HCT116 (cell line): Measurements from ENCODE around the gene GABBR2. TPM values are rescaled to one million over a fixed set of nuclear protein-coding genes. Genes with fewer than 3 reads are reported as not detected.

Experiments used
- ATAC-seq: fragments of 200-7000 bp; cut with Tn5 transposase; 2 replicates; pipeline ENCODE4 v1.9.1; 2020; ENCODE audit warnings: mild to moderate bottlenecking, moderate library complexity
- BruUV-seq: library from RNA; stranded (reverse); fragments of 400-500 nt; replicated peaks from 2 replicates; lab custom pipeline; 2021; lab: Mats Ljungman, UMichigan
- CTCF ChIA-PET: fragments of 300-600 bp; sonication (Branson Sonifier 250); formaldehyde crosslinking; loops from one replicate; lab custom pipeline; 2021; ENCODE audit warnings: antibody characterized with exemption; lab: Charles Lee
- POLR2A ChIA-PET: fragments of 300-600, 350-600 bp; sonication (Branson Sonifier 250); formaldehyde crosslinking; loops from one replicate; lab custom pipeline; 2021; ENCODE audit warnings: antibody characterized with exemption; lab: Charles Lee
- RAD21 ChIA-PET, 2 experiments: fragments of 300-600 bp; sonication (Branson Sonifier 250); formaldehyde crosslinking; loops; one replicate each; lab custom pipeline; 2023; ENCODE audit warnings: low total read pairs in 2 of 2; ENCODE audit not compliant: uncharacterized antibody in 2 of 2, unreplicated experiment in 2 of 2, low non-redundant PET in 1 of 2; lab: Charles Lee
- DNase-seq: peaks from one replicate; pipeline ENCODE4 v3.0.0-alpha.2; 2010; ENCODE audit warnings: low read depth, low spot score
- H2AFZ ChIP-seq: fragments of 200-600 bp; shearing (Covaris generic), sonication (generic); 2 replicates; pipeline ENCODE4 v1.6.1; 2017; ENCODE audit warnings: low read depth, mixed run types, mixed read lengths, antibody characterized with exemption, low read length; ENCODE audit not compliant: poor library complexity, severe bottlenecking
- H3K27ac ChIP-seq: 2 replicates; pipeline ENCODE4 v1.5.1; 2012; ENCODE audit warnings: low read depth, low read length
- H3K27me3 ChIP-seq: fragments of 200-600 bp; sonication (generic); 2 replicates; pipeline ENCODE4 v1.6.1; 2016; ENCODE audit warnings: mixed run types, low read length, mixed read lengths; ENCODE audit not compliant: insufficient read depth
- H3K36me3 ChIP-seq, 2 experiments: fragments of 200-500 bp in 1 of 2; fragments of 200-600 bp in 1 of 2; sonication (Bioruptor generic) in 1 of 2; sonication (generic) in 1 of 2; 2 replicates each; pipeline versions ENCODE4 v1.5.1 to v1.6.1; 2014 to 2016; ENCODE audit warnings: low read length in 2 of 2, inconsistent platforms in 1 of 2, mixed read lengths in 1 of 2, mixed run types in 1 of 2; ENCODE audit not compliant: insufficient read depth in 2 of 2, control insufficient read depth in 1 of 2
- H3K4me1 ChIP-seq, 2 experiments: fragments of 200-600 bp in 1 of 2; sonication (generic) in 1 of 2; 2 replicates each; pipeline versions ENCODE4 v1.5.1 to v1.6.1; 2012 to 2017; ENCODE audit warnings: low read length in 2 of 2, inconsistent platforms in 1 of 2, mild to moderate bottlenecking in 1 of 2, mixed read lengths in 1 of 2, mixed run types in 1 of 2, moderate library complexity in 1 of 2; ENCODE audit not compliant: insufficient read depth in 2 of 2, control insufficient read depth in 1 of 2
- H3K4me2 ChIP-seq: fragments of 200-600 bp; sonication (generic); 2 replicates; pipeline ENCODE4 v1.6.1; 2017; ENCODE audit warnings: mixed run types, low read length, mixed read lengths
- H3K4me3 ChIP-seq, 2 experiments: fragments of 200-600 bp in 1 of 2; sonication (generic) in 1 of 2; replicated peaks in 1 of 2; 2 replicates each; pipeline ENCODE4 v1.5.1; 2011 to 2016; ENCODE audit warnings: low read length in 2 of 2, control low read depth in 1 of 2, low read depth in 1 of 2, mild to moderate bottlenecking in 1 of 2, mixed read lengths in 1 of 2, mixed run types in 1 of 2
- H3K79me2 ChIP-seq: fragments of 200-600 bp; sonication (generic); 2 replicates; pipeline ENCODE4 v1.6.1; 2017; ENCODE audit warnings: mild to moderate bottlenecking, mixed run types, low read length, moderate library complexity, mixed read lengths; ENCODE audit not compliant: insufficient read depth
- H3K9ac ChIP-seq: fragments of 200-600 bp; sonication (generic); 2 replicates; pipeline ENCODE4 v1.6.1; 2016; ENCODE audit warnings: low read length, mixed read lengths
- H3K9me2 ChIP-seq: fragments of 200-600 bp; sonication (generic), shearing (Covaris generic); 2 replicates; pipeline ENCODE4 v1.6.1; 2017; ENCODE audit warnings: mixed run types, mild to moderate bottlenecking, moderate library complexity; ENCODE audit not compliant: insufficient read depth
- H3K9me3 ChIP-seq, 2 experiments: fragments of 200-500 bp in 1 of 2; fragments of 200-600 bp in 1 of 2; sonication (Bioruptor generic) in 1 of 2; sonication (generic) in 1 of 2; 2 replicates each; pipeline ENCODE4 v1.6.1; 2014 to 2017; ENCODE audit warnings: low read length in 2 of 2, mixed read lengths in 2 of 2, inconsistent platforms in 1 of 2, low read depth in 1 of 2, mild to moderate bottlenecking in 1 of 2, mixed run types in 1 of 2, moderate library complexity in 1 of 2; ENCODE audit not compliant: control insufficient read depth in 1 of 2, insufficient read depth in 1 of 2
- H4K20me1 ChIP-seq: fragments of 200-600 bp; sonication (generic), shearing (Covaris generic); 2 replicates; pipeline ENCODE4 v1.6.1; 2017; ENCODE audit warnings: mixed run types, mild to moderate bottlenecking, moderate library complexity; ENCODE audit not compliant: insufficient read depth
- CEBPB ChIP-seq: IDR thresholded peaks from 2 replicates; pipeline ENCODE4 v1.6.1; 2012; ENCODE audit warnings: low read depth
- CTCF ChIP-seq, 3 experiments: fragments of 200-600 bp in 1 of 3; sonication (generic) in 1 of 3; IDR thresholded peaks in 2 of 3; conservative IDR thresholded peaks in 1 of 3; 2 replicates each; pipeline ENCODE4 v1.5.1; 2012 to 2017; ENCODE audit warnings: low read depth in 2 of 3, low read length in 2 of 3, antibody characterized with exemption in 1 of 3, borderline replicate concordance in 1 of 3, control low read depth in 1 of 3, mild to moderate bottlenecking in 1 of 3, mixed read lengths in 1 of 3, mixed run types in 1 of 3, moderate library complexity in 1 of 3; ENCODE audit not compliant: insufficient read depth in 1 of 3
- SIN3A ChIP-seq: IDR thresholded peaks from 2 replicates; pipeline ENCODE4 v1.6.1; 2012; ENCODE audit warnings: low read depth
- TCF7L2 ChIP-seq: IDR thresholded peaks from 2 replicates; pipeline ENCODE4 v1.7.0; 2011; ENCODE audit warnings: borderline replicate concordance, inconsistent platforms; ENCODE audit not compliant: insufficient read depth, insufficient read length; ENCODE audit errors: extremely low read depth
- intact Hi-C: fragments of 100-400 bp; cut with micrococcal nuclease; formaldehyde crosslinking; loops from 2 replicates; pipeline ENCODE4 v1.10.0; 2022
- total RNA-seq: library from RNA; stranded (reverse); gene quantifications from one replicate; pipeline ENCODE4 v1.2.1, GENCODE V29; 2021; ENCODE audit not compliant: unreplicated experiment
- TF ChIP-seq, protein P1 (sequence below): IDR thresholded peaks from 2 replicates; pipeline ENCODE4 v1.6.1; 2011; ENCODE audit warnings: mild to moderate bottlenecking, low read length, moderate library complexity; ENCODE audit not compliant: insufficient replicate concordance; ENCODE audit errors: extremely low read depth

The GABBR2 gene
- total RNA-seq, 1 experiment from 2014 or later: 0.15 TPM

DNA sequence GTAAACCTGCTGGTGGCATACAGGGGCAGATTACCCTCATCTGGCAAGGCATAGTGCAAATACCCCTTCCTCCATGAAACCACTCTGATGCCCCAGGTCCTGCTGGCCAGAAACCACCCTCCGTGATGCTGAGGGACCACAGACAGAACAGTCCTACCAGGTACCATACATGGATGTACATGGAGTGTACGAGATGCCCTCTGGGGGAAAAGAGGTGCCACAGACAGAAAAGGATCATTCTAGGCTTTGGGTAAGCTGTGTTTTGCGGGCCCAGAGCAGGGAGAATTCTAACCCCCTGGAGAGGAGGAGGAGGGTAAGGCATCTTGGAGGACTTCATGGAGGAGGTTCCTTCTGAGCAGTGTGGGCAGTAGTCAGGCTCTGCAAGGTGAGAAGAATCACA is 68.3 kb downstream of the GABBR2 start:
- Histone ChIP-seq H3K4me2 (no peak overlapping the region), H4K20me1 (no peaks in the 10 kb centered on the region), H3K79me2 (no peaks in the 10 kb centered on the region), H3K27me3 (no peaks in the 10 kb centered on the region), H3K4me3 (no peak overlapping the region), H3K9me3 (no peaks in the 10 kb centered on the region), H3K4me1 (peaks cover 0 to 4% of the 10 kb centered on the region in 2 experiments; a peak in 2 of 4 replicates), H3K9ac (no peak overlapping the region), H3K9me2 (no peaks in the 10 kb centered on the region), H3K36me3 (no peaks in the 10 kb centered on the region), H2AFZ (no peak overlapping the region), H3K27ac (no peak overlapping the region)
- ATAC-seq (no peak), DNase-seq (no peak)
- TF ChIP-seq CEBPB (no peak), SIN3A (no peak), TCF7L2 (no peak)
- no TSS peak for BruUV-seq
- ChIA-PET POLR2A (no interaction called here), RAD21 (no interaction called here), CTCF (no interaction called here)
- intact Hi-C loops: no loop called here

DNA sequence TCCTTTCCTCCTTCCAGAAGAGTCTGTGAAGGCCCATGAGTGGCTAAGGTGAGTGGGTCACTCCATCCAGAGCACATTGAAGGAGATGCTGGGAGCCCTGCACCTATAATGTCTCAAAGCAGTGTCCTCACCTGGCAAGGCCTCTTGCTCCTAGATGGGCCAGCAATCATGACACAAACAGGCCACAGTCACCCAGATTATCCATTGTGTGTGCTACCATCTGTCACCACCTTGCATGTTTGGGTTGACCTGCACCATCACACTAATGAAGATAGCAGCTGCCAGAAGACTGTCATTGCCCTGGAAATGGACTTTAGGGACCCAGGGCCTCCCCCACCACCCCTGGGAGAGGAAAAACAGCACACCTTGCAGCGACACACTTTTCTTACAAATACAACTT is 69.6 kb downstream of the GABBR2 start:
- ChIA-PET CTCF (no interaction called here), RAD21 (no interaction called here), POLR2A (no interaction called here)
- Histone ChIP-seq H2AFZ (no peak overlapping the region), H3K27ac (no peak overlapping the region), H3K9ac (no peak overlapping the region), H3K9me2 (no peaks in the 10 kb centered on the region), H3K4me2 (no peak overlapping the region), H3K9me3 (no peaks in the 10 kb centered on the region), H3K4me1 (peaks cover 0 to 10% of the 10 kb centered on the region in 2 experiments; a peak in 2 of 4 replicates), H3K79me2 (no peaks in the 10 kb centered on the region), H3K36me3 (no peaks in the 10 kb centered on the region), H4K20me1 (no peaks in the 10 kb centered on the region), H3K27me3 (no peaks in the 10 kb centered on the region), H3K4me3 (no peak overlapping the region)
- BruUV-seq: no TSS peak
- no peak for TF ChIP-seq SIN3A
- TF ChIP-seq, protein P1, sequence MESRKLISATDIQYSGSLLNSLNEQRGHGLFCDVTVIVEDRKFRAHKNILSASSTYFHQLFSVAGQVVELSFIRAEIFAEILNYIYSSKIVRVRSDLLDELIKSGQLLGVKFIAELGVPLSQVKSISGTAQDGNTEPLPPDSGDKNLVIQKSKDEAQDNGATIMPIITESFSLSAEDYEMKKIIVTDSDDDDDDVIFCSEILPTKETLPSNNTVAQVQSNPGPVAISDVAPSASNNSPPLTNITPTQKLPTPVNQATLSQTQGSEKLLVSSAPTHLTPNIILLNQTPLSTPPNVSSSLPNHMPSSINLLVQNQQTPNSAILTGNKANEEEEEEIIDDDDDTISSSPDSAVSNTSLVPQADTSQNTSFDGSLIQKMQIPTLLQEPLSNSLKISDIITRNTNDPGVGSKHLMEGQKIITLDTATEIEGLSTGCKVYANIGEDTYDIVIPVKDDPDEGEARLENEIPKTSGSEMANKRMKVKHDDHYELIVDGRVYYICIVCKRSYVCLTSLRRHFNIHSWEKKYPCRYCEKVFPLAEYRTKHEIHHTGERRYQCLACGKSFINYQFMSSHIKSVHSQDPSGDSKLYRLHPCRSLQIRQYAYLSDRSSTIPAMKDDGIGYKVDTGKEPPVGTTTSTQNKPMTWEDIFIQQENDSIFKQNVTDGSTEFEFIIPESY: no peak
- no peak for TF ChIP-seq CTCF (IDR thresholded peaks at IDR 0.05 in 2 of 3, conservative IDR thresholded peaks at IDR 0.05 in 1 of 3; ENCODE audit: borderline replicate concordance in 1 of 3, insufficient read depth in 1 of 3, low read depth in 2 of 3, low read length in 2 of 3)
- no peak for TF ChIP-seq CEBPB
- ATAC-seq (no peak), DNase-seq (no peak)
- intact Hi-C loops: no loop called here
